ENCODE results near the gene M6PR.
"Not testable (repeated sequence)": the region's sequence is repeated elsewhere in the genome, so short reads cannot be mapped to it uniquely, and the experiment has no call there.

M6PR gene

DNA sequence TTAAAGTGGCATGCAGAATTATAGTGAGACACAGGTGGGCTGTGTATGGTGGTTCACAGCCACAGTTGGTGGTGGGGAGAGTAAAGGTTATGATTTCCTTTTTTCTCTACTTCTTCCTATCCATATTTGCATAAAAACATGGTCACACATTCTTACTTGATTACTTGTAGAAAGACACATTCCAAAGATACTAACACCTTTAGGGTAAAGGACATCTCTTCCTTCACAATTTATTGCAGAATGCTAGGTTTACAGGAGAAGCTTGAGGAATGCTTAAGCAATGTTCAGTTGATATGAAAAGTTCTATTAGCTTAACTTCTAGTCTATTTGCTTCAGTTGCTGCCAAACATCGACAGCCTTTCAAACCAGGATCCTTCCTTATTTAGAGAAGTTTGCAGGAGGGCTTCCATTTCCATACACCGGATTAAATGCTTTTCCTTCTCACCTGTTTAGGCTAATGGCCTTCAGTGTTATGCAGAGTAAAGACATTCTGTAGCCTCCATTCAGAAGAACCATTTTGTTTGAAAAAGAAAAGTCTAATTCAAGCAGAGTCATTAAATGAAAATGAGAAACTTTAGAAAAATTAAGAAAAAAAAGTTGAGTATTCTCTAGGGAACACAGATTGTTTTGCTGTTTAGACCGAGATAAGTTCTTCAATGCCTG, 37.7 kb downstream of the M6PR start:
- DNase-seq: no peak

GRCh38 chr12:8909752-8910151, 39.7 kb downstream of the M6PR start:
- no peak for DNase-seq

GRCh38 chr12:8907513-8907912, 41.9 kb downstream of the M6PR start:
- no peak for DNase-seq

DNA sequence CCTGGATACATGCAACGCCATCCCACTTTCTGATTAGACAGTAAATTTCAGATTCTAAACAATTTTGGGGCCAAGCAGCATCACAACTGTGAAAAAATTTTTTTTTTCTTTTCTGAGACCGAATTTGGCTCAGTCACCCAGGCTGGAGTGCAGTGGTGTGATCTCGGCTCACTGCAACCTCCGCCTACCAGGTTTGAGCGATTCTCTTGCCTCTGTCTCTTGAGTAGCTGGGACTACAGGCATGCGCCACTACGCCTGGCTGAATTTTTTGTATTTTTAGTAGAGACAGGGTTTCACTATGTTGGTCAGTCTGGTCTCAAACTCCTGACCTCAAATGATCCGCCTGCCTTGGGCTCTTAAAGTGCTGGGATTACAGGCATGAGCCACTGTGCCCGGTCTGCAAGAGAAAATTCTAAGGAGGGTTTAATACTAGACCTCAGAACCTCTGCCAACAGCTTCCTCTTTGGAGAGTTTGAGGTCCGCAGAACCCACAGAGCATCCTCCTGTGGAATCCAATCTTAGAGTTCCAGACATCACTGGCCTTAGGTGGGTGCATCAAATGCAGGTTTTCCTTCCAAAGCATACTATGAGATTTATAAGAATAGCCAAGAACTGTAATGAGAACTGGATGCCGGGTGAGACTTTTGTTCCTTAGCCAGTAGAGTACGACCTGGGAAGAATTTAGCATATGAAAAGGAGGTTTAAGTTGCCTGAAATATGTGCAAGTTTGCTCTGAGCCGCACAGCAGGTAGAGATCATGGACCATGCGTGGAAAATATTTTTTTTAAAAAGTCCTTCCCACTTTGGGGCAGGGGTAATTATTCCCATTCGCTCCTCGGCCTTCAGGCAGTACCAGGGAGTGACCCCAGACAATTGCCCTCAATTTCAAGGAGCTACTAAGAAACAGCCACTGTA, 42.9 kb downstream of the M6PR start:
- no peak for DNase-seq

- DNase-seq: no peak
Measured at GRCh38 chr12:8905546-8905945, 43.9 kb downstream of the M6PR start.

- no peak for DNase-seq
Measured at GRCh38 chr12:8904665-8905064, 44.8 kb downstream of the M6PR start.

DNA sequence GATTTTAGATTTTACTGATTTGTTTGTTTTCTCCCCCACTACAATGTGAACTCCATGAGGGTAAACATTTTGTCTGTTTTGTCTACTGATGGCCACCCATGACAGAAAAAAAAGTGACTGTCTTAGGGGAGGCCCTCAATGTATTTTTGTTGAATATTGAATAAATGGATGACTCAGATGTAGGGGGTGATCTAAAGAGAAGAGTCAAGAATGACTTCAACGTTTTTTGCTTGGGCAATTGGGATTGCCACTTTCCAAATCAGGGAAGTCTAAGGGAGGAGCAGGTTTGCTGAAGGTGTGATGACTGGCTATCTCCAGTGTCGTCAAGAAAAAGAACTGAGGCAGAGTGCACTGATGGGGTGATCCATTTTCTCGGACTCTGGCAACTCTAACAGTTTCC, 45.8 kb downstream of the M6PR start:
- no peak for DNase-seq

DNA sequence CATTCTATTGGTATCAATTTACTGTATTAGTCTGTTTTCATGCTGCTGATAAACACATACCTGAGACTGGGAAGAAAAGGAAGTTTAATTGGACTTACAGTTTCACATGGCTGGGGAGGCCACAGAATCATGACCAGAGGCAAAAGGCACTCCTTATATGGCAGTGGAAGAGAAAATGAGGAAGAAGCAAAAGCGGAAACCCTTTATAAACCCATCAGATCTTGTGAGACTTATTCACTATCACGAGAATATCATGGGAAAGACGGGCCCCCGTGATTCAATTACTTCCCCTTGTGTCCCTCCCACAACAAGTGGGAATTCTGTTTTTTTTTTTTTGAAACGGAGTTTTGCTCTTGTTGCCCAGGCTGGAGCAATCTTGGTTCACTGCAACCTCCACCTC, 46.7 kb downstream of the M6PR start:
- DNase-seq: not testable (repeated sequence)

DNA sequence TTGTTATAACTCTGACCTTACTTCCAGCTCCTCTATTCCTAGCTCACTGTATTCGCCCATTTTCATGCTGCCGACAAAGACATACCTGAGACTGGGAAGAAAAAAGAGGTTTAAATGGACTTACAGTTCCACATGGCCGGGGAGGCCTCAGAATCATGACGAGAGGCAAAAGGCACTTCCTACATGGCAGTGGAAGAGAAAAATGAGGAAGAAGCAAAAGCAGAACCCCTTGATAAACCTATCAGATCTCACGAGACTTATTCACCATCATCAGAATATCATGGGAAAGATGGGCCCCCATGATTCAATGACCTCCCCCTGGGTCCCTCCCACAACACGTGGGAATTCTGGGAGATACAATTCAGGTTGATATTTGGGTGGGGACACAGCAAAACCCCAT, 49.6 kb downstream of the M6PR start:
- no peak for DNase-seq

DNA sequence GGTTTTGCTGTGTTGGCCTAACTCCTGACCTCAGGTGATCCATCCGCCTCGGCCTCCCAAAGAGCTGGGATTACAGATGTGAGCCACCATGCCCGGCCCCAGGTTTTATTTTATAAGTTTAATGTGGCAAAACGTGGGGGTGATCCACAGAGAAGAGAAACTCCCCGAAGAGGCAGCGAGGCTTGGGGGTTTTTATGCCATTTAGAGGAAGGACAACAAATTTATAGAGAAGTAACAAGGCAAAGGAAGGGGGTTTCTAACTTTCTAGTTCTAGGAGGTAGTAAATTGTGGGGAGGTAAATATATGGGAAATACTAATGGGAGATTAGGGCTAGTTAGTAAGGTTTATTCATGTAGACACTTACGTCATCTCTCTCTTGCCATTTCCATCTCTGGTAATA, 52.4 kb downstream of the M6PR start:
- DNase-seq: no peak

DNA sequence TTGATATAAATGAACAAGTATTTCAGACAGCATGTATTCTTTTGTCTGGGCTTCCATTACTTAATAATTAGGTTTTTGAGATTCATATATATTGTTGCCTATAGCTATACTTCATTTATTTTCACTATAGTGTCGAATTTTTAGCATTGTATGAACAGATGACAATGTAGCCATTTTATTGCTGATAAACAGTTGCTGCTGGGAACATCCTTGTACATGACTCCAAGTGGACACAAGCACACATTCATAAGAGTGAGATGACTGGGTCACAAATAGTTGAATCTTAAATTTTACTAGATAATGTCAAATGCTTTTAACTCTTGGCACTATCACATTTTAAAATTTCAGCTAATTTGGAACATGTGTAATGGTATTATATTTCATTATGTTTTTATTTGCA, 54.5 kb downstream of the M6PR start:
- DNase-seq: no peak

GRCh38 chr12:8894378-8894777, 55.1 kb downstream of the M6PR start:
- DNase-seq: no peak

GRCh38 chr12:8891976-8892375, 57.5 kb downstream of the M6PR start:
- no peak for DNase-seq
